ENCODE data around the gene DLGAP1.
"Not testable (repeated sequence)": the region's sequence is repeated elsewhere in the genome, so short reads cannot be mapped to it uniquely, and the experiment has no call there.

The DLGAP1 gene

GRCh38 chr18:4068552-4069158, 386.5 kb downstream of the DLGAP1 start:
- DNase-seq, result peak in 1 of 2 experiments; percentile 41

- DNase-seq, result no peak
These were observed 391.6 kb downstream of the DLGAP1 start for GRCh38 chr18:4063545-4063944.

GRCh38 chr18:4060427-4061281, 394.5 kb downstream of the DLGAP1 start:
- DNase-seq, result no peak

GRCh38 chr18:4058179-4058578, 396.9 kb downstream of the DLGAP1 start:
- no peak for DNase-seq

- DNase-seq, result peak in 1 of 2 experiments; percentile 30
These were observed 414.6 kb downstream of the DLGAP1 start for GRCh38 chr18:4040391-4041092.

GRCh38 chr18:4035521-4035920, 419.6 kb downstream of the DLGAP1 start:
- no peak for DNase-seq

- not testable (repeated sequence) for DNase-seq
These were observed 420.3 kb downstream of the DLGAP1 start for GRCh38 chr18:4034815-4035214.

- DNase-seq, result no peak
These were observed 428.6 kb downstream of the DLGAP1 start for GRCh38 chr18:4026542-4026941.

- no peak for DNase-seq
These were observed 430.4 kb downstream of the DLGAP1 start for GRCh38 chr18:4024702-4025101.

- not testable (repeated sequence) for DNase-seq
These were observed 432.4 kb downstream of the DLGAP1 start for GRCh38 chr18:4022749-4023148.

- DNase-seq, result no peak
These were observed 435.1 kb downstream of the DLGAP1 start for GRCh38 chr18:4020026-4020425.

GRCh38 chr18:4017480-4017879, 437.6 kb downstream of the DLGAP1 start:
- DNase-seq, result peak; percentile 56 to 67

- DNase-seq, result no peak
These were observed 438.6 kb downstream of the DLGAP1 start for GRCh38 chr18:4016391-4017049.

- DNase-seq, result no peak
These were observed 447.3 kb downstream of the DLGAP1 start for GRCh38 chr18:4007846-4008245.

GRCh38 chr18:4004183-4004829, 450.8 kb downstream of the DLGAP1 start:
- no peak for DNase-seq

GRCh38 chr18:3998698-3999333, 456.3 kb downstream of the DLGAP1 start:
- peak in 1 of 2 experiments; percentile 22 for DNase-seq

- DNase-seq, result peak; percentile 21 to 60
These were observed 459.5 kb downstream of the DLGAP1 start for GRCh38 chr18:3995476-3996102.

- DNase-seq, result no peak
These were observed 461.0 kb downstream of the DLGAP1 start for GRCh38 chr18:3993941-3994687.

- DNase-seq, result peak; percentile 70 to 79
These were observed 469.4 kb downstream of the DLGAP1 start for GRCh38 chr18:3985664-3986063.

- DNase-seq, result no peak
These were observed 470.1 kb downstream of the DLGAP1 start for GRCh38 chr18:3985020-3985419.
